Stimulated activated naive CD4-positive, alpha-beta T cell (primary cell): ENCODE results near the gene SND1.

Experiments used
- DNase-seq, 6 experiments: peaks; one replicate each; lab custom pipeline; 2025; lab: John Stamatoyannopoulos, UW

Gene SND1

GRCh38 chr7:128139406-128139805 is 487.4 kb downstream of the SND1 start:
- DNase-seq = no peak

GRCh38 chr7:128141683-128142195 is 489.7 kb downstream of the SND1 start:
- no peak for DNase-seq
